Uterus (tissue), 4 donors: ENCODE data around the gene IFRD1. TPM values are rescaled to one million over a fixed set of nuclear protein-coding genes. Genes with fewer than 3 reads are reported as not detected.

Experiments
- DNase-seq, 2 donors: peaks; one replicate each; pipeline ENCODE4 v3.0.0-alpha.2; 2019 to 2020
- H3K27ac ChIP-seq, 2 donors: fragments of 200-600 bp; sonication (generic); 1 replicate in 1 of 2; 2 replicates in 1 of 2; pipeline ENCODE4 v1.5.1; 2016 to 2018
- H3K27me3 ChIP-seq, 2 donors: fragments of 200-600 bp; sonication (generic); one replicate each; pipeline ENCODE4 v1.5.1; 2018 to 2019; ENCODE audit warnings: control low read depth in 1 of 2
- H3K36me3 ChIP-seq, 2 donors: fragments of 200-600 bp; sonication (generic); one replicate each; pipeline ENCODE4 v1.5.1; 2019; ENCODE audit warnings: control low read depth in 1 of 2
- H3K4me1 ChIP-seq, 2 donors: fragments of 200-600 bp; sonication (generic); one replicate each; pipeline ENCODE4 v1.5.1; 2018 to 2019; ENCODE audit warnings: control low read depth in 1 of 2
- H3K4me3 ChIP-seq, 2 donors: fragments of 200-600 bp; sonication (generic); 1 replicate in 1 of 2; 2 replicates in 1 of 2; pipeline ENCODE4 v1.5.1; 2018 to 2019; ENCODE audit warnings: mild to moderate bottlenecking in 1 of 2
- H3K9me3 ChIP-seq, 2 donors: fragments of 200-600 bp; sonication (generic); one replicate each; pipeline ENCODE4 v1.5.1; 2019; ENCODE audit warnings: control low read depth in 1 of 2
- POLR2A ChIP-seq, 2 donors: fragments of 450-650 bp; IDR thresholded peaks; one replicate each; pipeline ENCODE4 v1.6.1; 2016; ENCODE audit warnings: antibody characterized with exemption in 2 of 2, mild to moderate bottlenecking in 1 of 2, moderate library complexity in 1 of 2
- intact Hi-C: fragments of 100-400 bp; cut with DNase I; formaldehyde crosslinking; loops from one replicate; pipeline ENCODE4 v1.15.1; 2023; ENCODE audit warnings: low total_unique reads
- total RNA-seq, 4 donors: library from RNA; depleted of rRNA in 3 of 4; stranded (reverse); fragments of >200 nt in 3 of 4; gene quantifications; one replicate each; pipeline versions ENCODE4 v1.1.0 to v1.2.4, GENCODE V29; 2014 to 2023
- TF ChIP-seq, protein P1 (sequence below), 4 experiments: fragments of 200-600 bp in 2 of 4; fragments of 450-650 bp in 2 of 4; sonication (generic) in 2 of 4; IDR thresholded peaks; one replicate each; pipeline ENCODE4 v1.5.1; 2016 to 2019; ENCODE audit warnings: antibody characterized with exemption in 4 of 4, mild to moderate bottlenecking in 2 of 4, moderate library complexity in 1 of 4
- donor health status: DM: yes; HTN: yes; CAD: no.

Gene IFRD1
- total RNA-seq, 4 donors from 2014 or later = 26.4 to 60.1 (median 36.3) TPM

- TF ChIP-seq, protein P1, sequence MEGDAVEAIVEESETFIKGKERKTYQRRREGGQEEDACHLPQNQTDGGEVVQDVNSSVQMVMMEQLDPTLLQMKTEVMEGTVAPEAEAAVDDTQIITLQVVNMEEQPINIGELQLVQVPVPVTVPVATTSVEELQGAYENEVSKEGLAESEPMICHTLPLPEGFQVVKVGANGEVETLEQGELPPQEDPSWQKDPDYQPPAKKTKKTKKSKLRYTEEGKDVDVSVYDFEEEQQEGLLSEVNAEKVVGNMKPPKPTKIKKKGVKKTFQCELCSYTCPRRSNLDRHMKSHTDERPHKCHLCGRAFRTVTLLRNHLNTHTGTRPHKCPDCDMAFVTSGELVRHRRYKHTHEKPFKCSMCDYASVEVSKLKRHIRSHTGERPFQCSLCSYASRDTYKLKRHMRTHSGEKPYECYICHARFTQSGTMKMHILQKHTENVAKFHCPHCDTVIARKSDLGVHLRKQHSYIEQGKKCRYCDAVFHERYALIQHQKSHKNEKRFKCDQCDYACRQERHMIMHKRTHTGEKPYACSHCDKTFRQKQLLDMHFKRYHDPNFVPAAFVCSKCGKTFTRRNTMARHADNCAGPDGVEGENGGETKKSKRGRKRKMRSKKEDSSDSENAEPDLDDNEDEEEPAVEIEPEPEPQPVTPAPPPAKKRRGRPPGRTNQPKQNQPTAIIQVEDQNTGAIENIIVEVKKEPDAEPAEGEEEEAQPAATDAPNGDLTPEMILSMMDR (IDR thresholded peaks at IDR 0.05) = no peak
- no peak for TF ChIP-seq POLR2A (IDR thresholded peaks at IDR 0.05)
- no peak for DNase-seq
- Histone ChIP-seq H3K4me3 (no peak overlapping the region), H3K4me1 (no peaks in the 10 kb centered on the region), H3K36me3 (no peaks in the 10 kb centered on the region), H3K9me3 (no peaks in the 10 kb centered on the region), H3K27me3 (no peaks in the 10 kb centered on the region), H3K27ac (no peak overlapping the region)
- intact Hi-C loops = no loop called here
Measured at GRCh38 chr7:112420236-112420861, 29.9 kb upstream of the IFRD1 start.

GRCh38 chr7:112421666-112422486 lies 28.4 kb upstream of the IFRD1 start:
- Histone ChIP-seq H3K27ac (no peak overlapping the region), H3K4me1 (no peaks in the 10 kb centered on the region), H3K27me3 (no peaks in the 10 kb centered on the region), H3K9me3 (no peaks in the 10 kb centered on the region), H3K36me3 (no peaks in the 10 kb centered on the region), H3K4me3 (no peak overlapping the region)
- intact Hi-C loops = no loop called here
- TF ChIP-seq, protein P1 (IDR thresholded peaks at IDR 0.05) = no peak
- TF ChIP-seq POLR2A (IDR thresholded peaks at IDR 0.05) = no peak
- no peak for DNase-seq

DNA sequence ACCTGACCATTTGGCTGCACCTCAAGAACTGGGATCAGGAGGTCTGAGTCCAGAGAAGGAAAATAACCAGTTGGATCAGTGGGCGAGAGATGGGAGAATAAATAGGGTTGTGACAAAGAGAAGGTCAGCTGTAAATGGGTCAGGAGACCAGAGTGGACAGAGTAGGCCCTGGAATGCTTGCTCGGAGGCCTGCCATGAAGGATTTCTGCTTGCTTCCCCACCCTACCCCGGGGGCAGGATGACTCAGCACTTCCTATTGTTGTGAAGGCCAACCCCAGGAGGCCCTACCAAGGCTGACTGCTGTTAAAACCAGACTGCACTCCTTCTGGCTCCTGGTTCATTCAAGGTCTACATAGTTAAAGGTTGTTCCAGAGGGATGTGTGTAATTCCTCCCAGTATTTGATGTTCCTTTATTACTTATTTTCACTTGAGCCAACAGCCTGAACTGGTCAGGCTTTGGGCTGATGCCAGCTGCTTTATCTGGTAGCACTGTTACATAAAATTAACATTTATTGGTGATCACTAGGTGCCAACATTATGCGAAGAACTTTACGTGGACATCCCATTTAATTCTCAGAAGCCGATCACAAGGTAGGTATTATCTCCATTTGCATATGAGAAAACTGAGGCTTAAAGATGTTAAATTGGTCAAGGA lies 27.3 kb upstream of the IFRD1 start:
- no peaks in the 10 kb centered on the region for H3K36me3 ChIP-seq
- intact Hi-C loops = no loop called here
- TF ChIP-seq POLR2A (IDR thresholded peaks at IDR 0.05) = no peak
- TF ChIP-seq, protein P1 (IDR thresholded peaks at IDR 0.05) = no peak
- H3K27ac ChIP-seq = peak overlapping the region in 1 of 2 donors; percentile 17
- H3K9me3 ChIP-seq = no peaks in the 10 kb centered on the region
- H3K27me3 ChIP-seq = no peaks in the 10 kb centered on the region
- DNase-seq = peak; percentile 44 to 62
- H3K4me1 ChIP-seq = no peaks in the 10 kb centered on the region
- no peak overlapping the region for H3K4me3 ChIP-seq

DNA sequence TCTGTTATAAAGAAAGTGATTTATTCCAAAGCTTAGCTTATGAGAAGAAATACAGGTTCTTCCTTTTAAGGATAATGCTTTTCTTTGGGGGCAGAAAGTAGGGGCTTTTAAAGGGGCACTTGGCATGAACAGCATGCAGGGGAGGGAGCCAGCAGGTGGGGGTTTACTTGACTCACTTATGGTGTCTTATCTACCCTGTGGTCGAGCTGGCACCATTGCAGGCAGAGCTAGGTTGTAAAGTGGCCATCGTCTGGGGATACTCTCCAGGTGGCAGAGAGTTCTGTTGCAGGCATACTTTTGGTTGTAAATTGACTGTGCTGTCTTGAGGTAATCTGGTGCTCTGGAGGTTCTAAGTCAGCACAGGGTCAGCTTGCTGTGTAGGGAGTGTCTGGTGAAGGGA lies 26.3 kb upstream of the IFRD1 start:
- Histone ChIP-seq H3K9me3 (no peaks in the 10 kb centered on the region), H3K27me3 (no peaks in the 10 kb centered on the region), H3K4me3 (no peak overlapping the region), H3K36me3 (no peaks in the 10 kb centered on the region), H3K27ac (no peak overlapping the region), H3K4me1 (no peaks in the 10 kb centered on the region)
- no peak for DNase-seq
- TF ChIP-seq POLR2A (IDR thresholded peaks at IDR 0.05) = no peak
- TF ChIP-seq, protein P1 (IDR thresholded peaks at IDR 0.05) = no peak
- intact Hi-C loops = no loop called here

DNA sequence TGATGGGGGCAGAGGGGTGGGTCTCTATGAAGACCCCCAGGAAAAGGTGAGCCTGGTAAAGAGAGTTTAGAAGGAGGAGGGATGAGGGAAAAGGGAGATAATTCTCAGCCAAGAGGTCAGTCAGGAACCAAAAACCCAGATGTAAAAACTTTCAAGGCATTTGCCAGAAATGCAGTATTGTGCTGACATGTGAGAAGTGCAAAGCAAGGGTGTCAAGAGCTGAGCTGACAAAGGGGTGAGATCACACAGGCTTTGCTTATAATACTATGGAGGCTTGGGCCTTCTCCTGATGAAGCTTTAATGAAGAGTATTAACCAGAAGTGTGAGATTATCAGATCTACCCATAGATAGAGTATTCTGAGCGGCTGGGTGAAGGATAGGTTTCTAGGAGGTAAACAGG lies 22.3 kb upstream of the IFRD1 start:
- TF ChIP-seq, protein P1 (IDR thresholded peaks at IDR 0.05) = no peak
- TF ChIP-seq POLR2A (IDR thresholded peaks at IDR 0.05) = no peak
- intact Hi-C loops = no loop called here
- H3K36me3 ChIP-seq = no peaks in the 10 kb centered on the region
- DNase-seq = no peak
- H3K4me1 ChIP-seq = no peaks in the 10 kb centered on the region
- H3K9me3 ChIP-seq = no peaks in the 10 kb centered on the region
- H3K27me3 ChIP-seq = no peaks in the 10 kb centered on the region
- no peak overlapping the region for H3K4me3 ChIP-seq
- H3K27ac ChIP-seq = no peak overlapping the region
